Endodermal cell (in vitro differentiated cells): Measurements from ENCODE around the gene RALGPS2. TPM values are rescaled to one million over a fixed set of nuclear protein-coding genes. Genes with fewer than 3 reads are reported as not detected.

Source experiments
- DNase-seq: peaks from one replicate; pipeline ENCODE4 v3.0.0-alpha.2; 2017
- H3K27ac ChIP-seq: 2 replicates; pipeline ENCODE4 v1.5.1; 2013; ENCODE audit warnings: mild to moderate bottlenecking, low read depth, low read length, moderate library complexity
- H3K27me3 ChIP-seq: 2 replicates; pipeline ENCODE4 v1.6.1; 2013; ENCODE audit warnings: mild to moderate bottlenecking, low read length, moderate library complexity; ENCODE audit not compliant: insufficient read depth, control insufficient read depth, poor library complexity, severe bottlenecking
- H3K36me3 ChIP-seq: 2 replicates; pipeline ENCODE4 v1.7.0; 2013; ENCODE audit warnings: mild to moderate bottlenecking, low read length, moderate library complexity; ENCODE audit not compliant: control insufficient read depth, insufficient read depth
- H3K4me1 ChIP-seq: one replicate; pipeline ENCODE4 v1.7.0; 2013; ENCODE audit warnings: low read length; ENCODE audit not compliant: control insufficient read depth, insufficient read depth
- H3K4me3 ChIP-seq: 2 replicates; pipeline ENCODE4 v1.5.1; 2013; ENCODE audit warnings: mild to moderate bottlenecking, low read length, moderate library complexity
- H3K9ac ChIP-seq: 2 replicates; pipeline ENCODE4 v1.6.1; 2013; ENCODE audit warnings: mild to moderate bottlenecking, low read length, moderate library complexity; ENCODE audit not compliant: poor library complexity, severe bottlenecking; ENCODE audit errors: extremely low read depth
- H3K9me3 ChIP-seq: 2 replicates; pipeline ENCODE4 v1.6.1; 2013; ENCODE audit warnings: mild to moderate bottlenecking, low read length, moderate library complexity; ENCODE audit not compliant: control insufficient read depth
- H3K27ac Mint-ChIP-seq: 2 replicates; pipeline ENCODE4 v1.8.0; 2020; ENCODE audit warnings: mixed read lengths
- H3K27me3 Mint-ChIP-seq: 2 replicates; pipeline ENCODE4 v1.8.0; 2021; ENCODE audit warnings: mild to moderate bottlenecking, mixed read lengths; ENCODE audit not compliant: insufficient read depth
- H3K36me3 Mint-ChIP-seq: 2 replicates; pipeline ENCODE4 v1.8.0; 2020; ENCODE audit warnings: low read depth, mixed read lengths
- H3K4me1 Mint-ChIP-seq: 2 replicates; pipeline ENCODE4 v1.8.0; 2020; ENCODE audit warnings: mixed read lengths
- H3K4me3 Mint-ChIP-seq: 2 replicates; pipeline ENCODE4 v1.8.0; 2020; ENCODE audit warnings: mild to moderate bottlenecking, moderate library complexity, mixed read lengths
- H3K9me3 Mint-ChIP-seq: 2 replicates; pipeline ENCODE4 v1.8.0; 2020; ENCODE audit warnings: mild to moderate bottlenecking, mixed read lengths
- CTCF ChIP-seq: fragments of 200-600 bp; sonication (generic); conservative IDR thresholded peaks from 2 replicates; pipeline ENCODE4 v1.5.0; 2021; ENCODE audit warnings: antibody characterized with exemption, mild to moderate bottlenecking
- WGBS, 2 experiments: methylation state at CpG; one replicate each; pipeline versions ENCODE4 v1.1.5 to v1.1.7; 2013; ENCODE audit warnings: missing lambda C conversion rate in 2 of 2, mixed read lengths in 1 of 2; ENCODE audit not compliant: insufficient coverage in 1 of 2, insufficient read length in 1 of 2; 5-methylcytosine and 5-hydroxymethylcytosine counted together
- total RNA-seq, 2 donors: library from RNA; stranded (reverse); fragmentation: NEBNext Ultra II Directional in 1 of 2; extraction: Animal tissue kit (Norgen Biotek cat#: 25700) in 1 of 2; gene quantifications; 2 replicates in 1 of 2; 3 replicates in 1 of 2; pipeline ENCODE4 v1.2.1, GENCODE V29; 2021

The RALGPS2 gene
- total RNA-seq, 2 donors from 2014 or later: 56.6 to 73.1 TPM

- Mint-ChIP-seq H3K27ac (no peak overlapping the region), H3K27me3 (no peaks in the 10 kb centered on the region), H3K36me3 (no peaks in the 10 kb centered on the region), H3K4me3 (no peak overlapping the region), H3K4me1 (peaks cover 20% of the 10 kb centered on the region), H3K9me3 (no peaks in the 10 kb centered on the region)
- no peak for TF ChIP-seq CTCF
- no peaks in the 10 kb centered on the region for H3K27me3 ChIP-seq
- H3K36me3 ChIP-seq: no peaks in the 10 kb centered on the region
- H3K9me3 ChIP-seq: no peaks in the 10 kb centered on the region
- H3K4me1 ChIP-seq: peaks cover 10% of the 10 kb centered on the region
- no peak for DNase-seq
- H3K27ac ChIP-seq: no peak overlapping the region
- no peak overlapping the region for H3K4me3 ChIP-seq
- H3K9ac ChIP-seq: no peak overlapping the region
Measured at GRCh38 chr1:178871551-178872320, 146.7 kb downstream of the RALGPS2 start.

GRCh38 chr1:178874966-178875365 lies 149.9 kb downstream of the RALGPS2 start:
- no peak for TF ChIP-seq CTCF
- Histone ChIP-seq H3K9me3 (no peaks in the 10 kb centered on the region), H3K27me3 (no peaks in the 10 kb centered on the region), H3K27ac (no peak overlapping the region), H3K36me3 (peaks cover 19% of the 10 kb centered on the region), H3K4me3 (no peak overlapping the region), H3K4me1 (peaks cover 10% of the 10 kb centered on the region), H3K9ac (no peak overlapping the region)
- H3K4me1 Mint-ChIP-seq: peaks cover 11% of the 10 kb centered on the region
- DNase-seq: no peak
- WGBS, 2 experiments: 78 to 93% methylated on average over 1 to 2 of the region's 2 CpGs
- no peaks in the 10 kb centered on the region for H3K9me3 Mint-ChIP-seq
- no peak overlapping the region for H3K27ac Mint-ChIP-seq
- no peak overlapping the region for H3K4me3 Mint-ChIP-seq
- no peaks in the 10 kb centered on the region for H3K27me3 Mint-ChIP-seq
- H3K36me3 Mint-ChIP-seq: no peaks in the 10 kb centered on the region

- Mint-ChIP-seq H3K9me3 (no peaks in the 10 kb centered on the region), H3K4me1 (peaks cover 3% of the 10 kb centered on the region), H3K27me3 (no peaks in the 10 kb centered on the region), H3K36me3 (peaks cover 7% of the 10 kb centered on the region), H3K4me3 (no peak overlapping the region), H3K27ac (no peak overlapping the region)
- TF ChIP-seq CTCF: no peak
- Histone ChIP-seq H3K9ac (no peak overlapping the region), H3K27ac (no peak overlapping the region), H3K9me3 (no peaks in the 10 kb centered on the region), H3K27me3 (no peaks in the 10 kb centered on the region), H3K4me1 (peaks cover 1% of the 10 kb centered on the region), H3K4me3 (no peak overlapping the region), H3K36me3 (peaks cover 25% of the 10 kb centered on the region)
- DNase-seq: no peak
Measured at GRCh38 chr1:178875936-178876335, 150.9 kb downstream of the RALGPS2 start.
